Karpas-422 (cell line): ENCODE data around the gene RTBDN. TPM values are rescaled to one million over a fixed set of nuclear protein-coding genes. Genes with fewer than 3 reads are reported as not detected.

Source experiments
- DNase-seq: peaks from one replicate; pipeline ENCODE4 v3.0.0-alpha.2; 2015
- H2AFZ ChIP-seq: fragments of 200-600 bp; sonication (generic); 2 replicates; pipeline ENCODE4 v1.6.1; 2014; ENCODE audit warnings: antibody characterized with exemption, low read length, mixed read lengths
- H3K27ac ChIP-seq: fragments of 200-600 bp; sonication (generic); 2 replicates; pipeline ENCODE4 v1.5.1; 2014; ENCODE audit warnings: mild to moderate bottlenecking, low read length, moderate library complexity
- H3K27me3 ChIP-seq: fragments of 200-600 bp; sonication (generic); 2 replicates; pipeline ENCODE4 v1.6.1; 2014; ENCODE audit warnings: low read length, mixed read lengths
- H3K36me3 ChIP-seq: fragments of 200-600 bp; sonication (generic); 2 replicates; pipeline ENCODE4 v1.6.1; 2014; ENCODE audit warnings: low read length, mixed read lengths; ENCODE audit not compliant: insufficient read depth
- H3K4me1 ChIP-seq: fragments of 200-600 bp; sonication (generic); 2 replicates; pipeline ENCODE4 v1.6.1; 2014; ENCODE audit warnings: mild to moderate bottlenecking, low read length, mixed read lengths
- H3K4me2 ChIP-seq: fragments of 200-600 bp; sonication (generic); 2 replicates; pipeline ENCODE4 v1.6.1; 2014; ENCODE audit warnings: low read length, low read depth, mild to moderate bottlenecking; ENCODE audit not compliant: poor library complexity, severe bottlenecking
- H3K4me3 ChIP-seq: fragments of 200-600 bp; sonication (generic); 2 replicates; pipeline ENCODE4 v1.5.1; 2014; ENCODE audit warnings: mild to moderate bottlenecking, antibody characterized with exemption, low read length, mixed read lengths
- H3K79me2 ChIP-seq: fragments of 200-600 bp; sonication (generic); 2 replicates; pipeline ENCODE4 v1.6.1; 2014; ENCODE audit warnings: mild to moderate bottlenecking, low read length, mixed read lengths
- H3K9ac ChIP-seq: fragments of 200-600 bp; sonication (generic); 2 replicates; pipeline ENCODE4 v1.6.0; 2014; ENCODE audit warnings: low read length
- H3K9me2 ChIP-seq: fragments of 200-600 bp; sonication (generic), shearing (Covaris generic); replicated peaks from 2 replicates; pipeline ENCODE4 v1.6.0; 2014; ENCODE audit warnings: mild to moderate bottlenecking, low read length, moderate library complexity; ENCODE audit not compliant: insufficient read depth
- H3K9me3 ChIP-seq: fragments of 300-700, 200-600 bp; sonication (generic); 2 replicates; pipeline ENCODE4 v1.6.1; 2014; ENCODE audit warnings: low read length, mixed read lengths
- H4K20me1 ChIP-seq: fragments of 200-600 bp; sonication (generic); 2 replicates; pipeline ENCODE4 v1.6.1; 2014; ENCODE audit warnings: mild to moderate bottlenecking, antibody characterized with exemption, low read length, low read depth; ENCODE audit not compliant: insufficient read depth
- total RNA-seq: library from RNA; depleted of rRNA; stranded (reverse); fragments of >200 nt; shearing (Covaris generic); gene quantifications from 2 replicates; pipeline ENCODE4 v1.2.3, GENCODE V29; 2014; ENCODE audit warnings: low replicate concordance; rRNA removed

The RTBDN gene
- not detected in 2 replicates for total RNA-seq

DNA sequence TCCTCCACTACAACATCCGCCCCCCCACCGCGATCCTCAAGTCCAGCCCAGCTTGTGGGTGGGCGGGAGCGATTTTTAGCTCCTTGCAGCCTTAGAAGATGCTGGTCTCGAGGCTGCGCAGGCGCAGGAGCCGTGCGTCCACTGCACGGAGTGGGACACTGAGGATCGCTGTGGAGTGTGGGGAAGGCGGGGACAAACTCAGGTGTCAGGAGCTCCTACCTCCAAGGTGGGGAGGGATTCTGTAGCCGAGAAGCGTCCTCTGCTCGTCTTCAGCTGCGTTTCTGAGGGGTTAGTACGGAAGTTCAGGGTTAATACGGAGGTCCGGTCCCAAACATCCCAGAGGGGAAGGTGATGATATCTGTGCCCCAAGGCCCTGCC lies at the start of gene RTBDN:
TSS of gene RTBDN (minus strand) at position 14 of the 378 bp plus-strand sequence. CDS start 4,600 bp downstream, outside the sequence.
- Histone ChIP-seq H3K9me2 (no peaks in the 10 kb centered on the region), H2AFZ (no peak within 1 kb of the TSS), H3K4me3 (peak within 1 kb of the TSS; percentile 66), H3K27ac (no peak within 1 kb of the TSS), H3K9me3 (no peaks in the 10 kb centered on the region), H3K9ac (peak within 1 kb of the TSS; percentile 63), H3K27me3 (no peaks in the 10 kb centered on the region), H3K36me3 (no peaks in the 10 kb centered on the region), H4K20me1 (no peaks in the 10 kb centered on the region), H3K4me1 (peaks cover 33% of the 10 kb centered on the region), H3K79me2 (no peaks in the 10 kb centered on the region), H3K4me2 (peak within 1 kb of the TSS; percentile 67)
- DNase-seq = peak; percentile 51

DNA sequence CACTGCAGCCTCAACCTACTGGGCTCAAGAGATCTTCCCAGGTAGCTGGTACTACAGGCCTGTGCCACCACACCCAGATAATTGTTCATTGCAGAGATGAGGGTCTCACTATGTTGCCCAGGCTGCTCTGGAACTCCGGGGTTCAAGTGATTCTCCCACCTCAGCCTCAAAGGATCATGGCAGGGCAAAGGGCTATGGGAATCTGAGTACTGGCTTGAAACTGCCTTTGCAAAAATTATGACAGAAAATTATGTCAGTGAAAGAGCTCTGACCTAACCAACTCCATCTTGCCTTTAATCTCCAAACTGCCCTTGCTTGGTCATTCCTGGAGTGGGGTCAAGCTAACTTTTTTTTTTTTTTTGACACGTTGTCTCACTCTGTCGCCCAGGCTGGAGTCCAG lies 48.2 kb upstream of the RTBDN start:
- no peaks in the 10 kb centered on the region for H4K20me1 ChIP-seq
- H3K9me2 ChIP-seq = no peaks in the 10 kb centered on the region
- no peaks in the 10 kb centered on the region for H3K27me3 ChIP-seq
- H3K27ac ChIP-seq = no peak overlapping the region
- no peak overlapping the region for H3K4me2 ChIP-seq
- peaks cover 5% of the 10 kb centered on the region; the same call in 1 of the 2 replicates for H3K79me2 ChIP-seq
- no peaks in the 10 kb centered on the region for H3K36me3 ChIP-seq
- no peak overlapping the region for H2AFZ ChIP-seq
- no peak overlapping the region for H3K4me3 ChIP-seq
- peaks cover 10% of the 10 kb centered on the region for H3K9me3 ChIP-seq
- DNase-seq = no peak
- no peak overlapping the region for H3K9ac ChIP-seq
- peaks cover 25% of the 10 kb centered on the region for H3K4me1 ChIP-seq

DNA sequence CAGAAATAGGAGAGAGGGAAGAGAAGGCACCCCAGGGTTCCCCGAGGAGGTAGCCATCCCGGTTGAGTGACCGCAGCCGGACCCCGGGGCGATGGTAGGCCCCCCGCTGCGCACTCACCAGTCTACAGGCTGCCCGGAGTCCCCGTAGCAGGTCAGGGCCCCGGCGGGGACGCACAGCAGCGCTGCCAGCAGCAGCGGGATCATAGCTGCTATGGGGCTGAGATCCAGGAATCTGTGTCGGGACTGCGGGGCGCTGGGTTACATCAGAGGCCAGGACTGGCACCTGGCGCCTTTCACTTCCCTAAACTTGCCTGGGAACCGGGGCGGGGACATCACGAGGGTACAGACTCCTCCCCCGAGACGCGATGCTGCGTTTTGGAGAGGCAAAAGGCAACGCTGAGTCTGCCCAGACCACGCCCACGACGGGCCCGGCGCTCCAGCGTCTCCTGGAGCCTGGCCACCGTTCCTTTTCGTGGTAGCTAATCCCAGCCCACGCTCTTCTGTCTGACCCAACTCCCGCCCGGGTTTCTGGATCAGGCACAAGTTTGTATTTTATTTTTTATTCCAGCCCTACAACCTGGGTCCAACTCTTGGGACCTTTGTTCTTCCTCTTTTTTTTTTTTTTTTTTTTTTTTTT lies 46.9 kb upstream of the RTBDN start, which contains the start of gene DNASE2:
TSS of gene DNASE2 (minus strand) at position 278 of the 637 bp plus-strand sequence. CDS start at position 204, 74 bp downstream.
- Histone ChIP-seq H3K36me3 (no peaks in the 10 kb centered on the region), H3K9me2 (no peaks in the 10 kb centered on the region), H4K20me1 (no peaks in the 10 kb centered on the region), H2AFZ (peak within 1 kb of the TSS; percentile 95), H3K4me3 (peak within 1 kb of the TSS; percentile 98), H3K9ac (peak within 1 kb of the TSS; percentile 98), H3K79me2 (peaks cover 5% of the 10 kb centered on the region; the same call in 1 of the 2 replicates), H3K27me3 (no peaks in the 10 kb centered on the region), H3K27ac (peak within 1 kb of the TSS; percentile 81), H3K4me2 (peak within 1 kb of the TSS; percentile 94), H3K4me1 (peaks cover 25% of the 10 kb centered on the region), H3K9me3 (peaks cover 10% of the 10 kb centered on the region)
- DNase-seq = peak; percentile 99

DNA sequence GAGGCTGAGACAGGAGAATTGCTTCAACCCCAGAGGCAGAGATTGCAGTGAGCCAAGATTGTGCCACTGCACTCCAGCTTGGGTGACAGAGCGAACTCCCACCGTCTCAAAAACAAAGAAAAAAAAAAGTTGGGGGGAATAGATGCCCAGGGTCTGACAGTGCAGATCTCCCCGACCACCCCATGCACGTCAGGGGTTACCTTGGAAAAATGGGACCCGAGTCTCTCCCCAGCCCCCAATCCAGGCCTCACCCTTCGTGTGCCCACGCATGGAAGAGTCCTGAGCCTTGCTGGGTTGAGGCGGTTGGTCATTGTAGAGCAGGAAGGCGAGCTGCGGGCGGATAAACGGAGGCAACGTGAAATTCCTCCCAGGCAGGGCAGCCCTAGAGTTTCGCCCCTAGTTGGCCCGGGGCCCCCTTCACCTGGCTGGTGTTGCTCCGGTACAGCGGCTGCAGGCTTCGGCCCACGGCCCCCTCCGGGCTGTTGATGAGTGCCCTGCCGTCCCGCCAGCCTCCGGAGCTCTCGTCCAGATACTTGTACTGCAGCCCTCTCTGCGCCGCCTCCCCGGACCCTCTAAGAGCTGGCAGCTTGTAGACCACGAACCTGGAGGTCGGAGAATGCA lies 46.3 kb upstream of the RTBDN start:
- peaks cover 5% of the 10 kb centered on the region; the same call in 1 of the 2 replicates for H3K79me2 ChIP-seq
- H3K9ac ChIP-seq = peak overlapping the region; percentile 98
- peak; percentile 66 for DNase-seq
- no peaks in the 10 kb centered on the region for H3K9me2 ChIP-seq
- H3K27me3 ChIP-seq = no peaks in the 10 kb centered on the region
- no peaks in the 10 kb centered on the region for H4K20me1 ChIP-seq
- H3K4me1 ChIP-seq = peaks cover 21% of the 10 kb centered on the region
- H3K4me2 ChIP-seq = peak overlapping the region; percentile 94
- H3K9me3 ChIP-seq = peaks cover 10% of the 10 kb centered on the region
- H2AFZ ChIP-seq = peak overlapping the region; percentile 95
- peak overlapping the region; percentile 98 for H3K4me3 ChIP-seq
- H3K27ac ChIP-seq = peak overlapping the region; percentile 81
- no peaks in the 10 kb centered on the region for H3K36me3 ChIP-seq

DNA sequence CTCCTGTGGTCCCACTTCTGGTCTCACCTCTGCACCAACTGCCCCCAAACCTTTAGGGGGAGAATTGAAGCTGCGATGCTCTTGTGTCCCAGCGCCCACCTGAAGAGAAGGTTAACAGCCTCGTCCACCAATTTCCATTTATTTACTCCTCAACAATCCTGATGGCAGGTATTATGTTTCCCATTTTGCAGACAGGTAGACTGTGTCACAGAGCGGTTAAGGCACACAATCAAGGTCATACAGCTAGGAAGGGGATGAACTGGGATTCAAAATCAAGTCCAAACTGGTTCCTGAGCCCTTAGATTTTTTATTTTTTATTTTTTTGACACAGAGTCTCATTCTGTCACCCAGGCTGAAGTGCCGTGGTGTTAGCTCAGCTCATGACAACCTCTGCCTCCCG lies 40.7 kb upstream of the RTBDN start:
- Histone ChIP-seq H3K27ac (no peak overlapping the region), H3K4me2 (no peak overlapping the region), H3K36me3 (peaks cover 16% of the 10 kb centered on the region), H3K9me2 (no peaks in the 10 kb centered on the region), H3K27me3 (no peaks in the 10 kb centered on the region), H2AFZ (no peak overlapping the region), H3K4me3 (no peak overlapping the region), H3K9ac (no peak overlapping the region), H3K79me2 (no peaks in the 10 kb centered on the region), H4K20me1 (no peaks in the 10 kb centered on the region), H3K9me3 (no peaks in the 10 kb centered on the region; the same call in 1 of the 2 replicates), H3K4me1 (peaks cover 2% of the 10 kb centered on the region)
- DNase-seq = no peak

DNA sequence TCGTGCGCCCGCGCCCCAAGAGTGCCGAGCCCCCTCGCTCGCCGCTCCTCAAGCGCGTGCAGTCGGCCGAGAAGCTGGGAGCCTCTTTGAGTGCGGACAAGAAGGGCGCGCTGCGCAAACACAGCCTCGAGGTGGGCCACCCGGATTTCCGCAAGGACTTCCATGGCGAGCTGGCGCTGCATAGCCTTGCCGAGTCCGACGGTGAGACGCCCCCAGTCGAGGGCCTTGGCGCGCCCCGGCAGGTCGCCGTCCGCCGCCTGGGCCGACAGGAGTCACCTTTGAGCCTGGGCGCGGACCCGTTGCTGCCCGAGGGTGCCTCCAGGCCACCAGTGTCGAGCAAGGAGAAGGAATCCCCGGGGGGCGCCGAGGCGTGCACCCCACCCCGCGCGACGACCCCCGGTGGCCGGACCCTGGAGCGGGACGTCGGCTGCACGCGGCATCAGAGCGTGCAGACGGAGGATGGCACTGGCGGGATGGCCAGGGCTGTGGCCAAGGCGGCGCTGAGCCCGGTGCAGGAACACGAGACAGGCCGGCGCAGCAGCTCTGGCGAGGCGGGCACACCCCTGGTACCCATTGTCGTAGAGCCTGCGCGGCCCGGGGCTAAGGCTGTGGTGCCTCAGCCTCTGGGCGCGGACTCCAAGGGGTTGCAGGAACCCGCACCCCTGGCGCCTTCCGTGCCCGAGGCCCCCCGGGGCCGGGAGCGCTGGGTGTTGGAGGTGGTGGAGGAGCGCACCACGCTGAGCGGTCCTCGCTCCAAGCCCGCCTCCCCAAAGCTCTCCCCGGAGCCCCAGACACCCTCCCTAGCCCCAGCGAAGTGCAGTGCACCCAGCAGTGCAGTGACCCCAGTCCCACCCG lies 39.7 kb upstream of the RTBDN start:
- no peak for DNase-seq
- Histone ChIP-seq H3K9me2 (no peaks in the 10 kb centered on the region), H3K36me3 (peaks cover 16% of the 10 kb centered on the region), H3K4me1 (no peaks in the 10 kb centered on the region), H3K79me2 (no peaks in the 10 kb centered on the region), H3K9ac (no peak overlapping the region), H3K4me2 (no peak overlapping the region), H3K4me3 (no peak overlapping the region), H3K9me3 (no peaks in the 10 kb centered on the region; the same call in 1 of the 2 replicates), H4K20me1 (no peaks in the 10 kb centered on the region), H3K27me3 (no peaks in the 10 kb centered on the region), H2AFZ (no peak overlapping the region), H3K27ac (no peak overlapping the region)

DNA sequence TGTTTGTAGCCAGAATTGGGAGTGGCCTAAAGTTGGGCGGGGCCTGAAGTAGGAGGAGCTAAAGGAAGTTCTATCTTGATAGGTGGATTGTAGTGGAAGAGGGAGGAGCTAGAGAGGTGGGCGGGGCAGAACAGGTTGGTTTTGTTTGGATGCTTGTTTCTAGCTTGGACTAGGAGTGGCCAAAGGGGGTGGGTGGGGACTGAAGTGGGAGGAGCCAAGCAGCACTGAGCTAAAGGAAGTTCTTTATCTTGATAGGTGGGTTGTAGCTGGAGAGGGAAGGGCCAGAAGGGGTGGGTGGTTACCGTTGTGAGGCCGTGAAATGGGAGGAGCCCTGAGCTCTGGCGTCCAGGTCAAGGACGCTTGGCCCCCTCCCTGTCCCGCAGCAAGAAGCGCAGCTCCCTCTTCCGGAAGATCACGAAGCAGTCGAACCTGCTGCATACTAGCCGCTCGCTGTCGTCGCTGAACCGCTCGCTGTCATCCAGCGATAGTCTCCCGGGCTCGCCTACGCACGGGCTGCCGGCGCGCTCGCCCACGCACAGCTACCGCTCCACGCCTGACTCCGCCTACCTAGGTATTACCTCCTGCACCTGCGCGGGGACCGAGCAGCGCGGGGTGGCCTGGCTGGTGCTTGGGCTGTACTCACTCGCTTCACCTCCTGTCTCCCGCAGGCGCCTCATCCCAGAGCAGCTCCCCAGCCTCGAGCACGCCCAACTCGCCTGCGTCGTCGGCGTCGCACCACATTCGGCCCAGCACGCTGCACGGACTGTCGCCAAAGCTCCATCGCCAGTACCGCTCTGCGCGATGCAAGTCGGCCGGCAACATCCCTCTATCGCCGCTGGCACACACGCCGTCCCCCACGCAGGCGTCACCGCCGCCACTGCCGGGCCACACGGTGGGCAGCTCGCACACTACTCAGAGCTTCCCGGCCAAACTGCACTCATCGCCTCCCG lies 38.8 kb upstream of the RTBDN start:
- Histone ChIP-seq H3K9ac (no peak overlapping the region), H4K20me1 (no peaks in the 10 kb centered on the region), H3K4me2 (no peak overlapping the region), H3K79me2 (no peaks in the 10 kb centered on the region), H3K4me3 (no peak overlapping the region), H3K4me1 (no peaks in the 10 kb centered on the region), H3K27me3 (no peaks in the 10 kb centered on the region), H3K9me3 (no peaks in the 10 kb centered on the region; the same call in 1 of the 2 replicates), H3K9me2 (no peaks in the 10 kb centered on the region), H3K36me3 (peaks cover 16% of the 10 kb centered on the region), H3K27ac (no peak overlapping the region), H2AFZ (no peak overlapping the region)
- peak; percentile 87 for DNase-seq
